Liver (tissue), 9 donors: ENCODE data around the gene TULP3. TPM values are rescaled to one million over a fixed set of nuclear protein-coding genes. Genes with fewer than 3 reads are reported as not detected.
A peak's percentile ranks its signal among the peaks of the same experiment; 100 is the strongest.

Experiments used
- DNase-seq: peaks from one replicate; pipeline ENCODE4 v3.0.0-alpha.2; 2017; ENCODE audit warnings: low spot score
- H3K27ac ChIP-seq, 2 donors: one replicate each; pipeline ENCODE4 v1.7.0; 2013; ENCODE audit warnings: inconsistent platforms in 2 of 2, low read length in 2 of 2, control low read depth in 1 of 2, low read depth in 1 of 2, mild to moderate bottlenecking in 1 of 2
- H3K27me3 ChIP-seq, 4 donors: one replicate each; pipeline versions ENCODE4 v1.6.1 to v1.7.0; 2013; ENCODE audit warnings: low read length in 3 of 4, inconsistent platforms in 1 of 4, mild to moderate bottlenecking in 1 of 4, moderate library complexity in 1 of 4; ENCODE audit not compliant: control insufficient read depth in 4 of 4, insufficient read depth in 4 of 4
- H3K36me3 ChIP-seq, 4 donors: one replicate each; pipeline versions ENCODE4 v1.6.1 to v1.7.0; 2013; ENCODE audit warnings: low read length in 3 of 4, mild to moderate bottlenecking in 3 of 4, low read depth in 1 of 4, moderate library complexity in 1 of 4; ENCODE audit not compliant: control insufficient read depth in 4 of 4, insufficient read depth in 3 of 4
- H3K4me1 ChIP-seq, 4 donors: one replicate each; pipeline versions ENCODE4 v1.6.1 to v1.7.0; 2013; ENCODE audit warnings: low read length in 3 of 4, mild to moderate bottlenecking in 3 of 4, moderate library complexity in 1 of 4; ENCODE audit not compliant: control insufficient read depth in 4 of 4, insufficient read depth in 4 of 4
- H3K4me3 ChIP-seq, 3 donors: one replicate each; pipeline versions ENCODE4 v1.6.1 to v1.7.0; 2013; ENCODE audit warnings: low read length in 3 of 3, control low read depth in 1 of 3, low read depth in 1 of 3, mild to moderate bottlenecking in 1 of 3
- H3K9ac ChIP-seq, 2 donors: one replicate each; pipeline ENCODE4 v1.7.0; 2013; ENCODE audit warnings: low read length in 2 of 2, mild to moderate bottlenecking in 2 of 2, moderate library complexity in 2 of 2, control low read depth in 1 of 2, low read depth in 1 of 2
- H3K9me3 ChIP-seq, 4 donors: one replicate each; pipeline versions ENCODE4 v1.6.1 to v1.7.0; 2013; ENCODE audit warnings: low read length in 3 of 4; ENCODE audit not compliant: control insufficient read depth in 4 of 4
- ATF3 ChIP-seq: IDR thresholded peaks from 2 replicates; pipeline ENCODE4 v1.6.1; 2016; ENCODE audit warnings: antibody characterized with exemption
- CTCF ChIP-seq: fragments of 150-350 bp; IDR thresholded peaks from 2 replicates; pipeline ENCODE4 v1.5.1; 2017; ENCODE audit warnings: improper control_type of control experiment, low read depth, low read length; ENCODE audit not compliant: missing input control
- EGR1 ChIP-seq, 2 donors: IDR thresholded peaks; 2 replicates each; pipeline ENCODE4 v1.6.1; 2016 to 2018; ENCODE audit warnings: antibody characterized with exemption in 2 of 2, low read depth in 2 of 2
- FOXA1 ChIP-seq: IDR thresholded peaks from 2 replicates; pipeline ENCODE4 v1.6.1; 2016; ENCODE audit warnings: antibody characterized with exemption
- FOXA2 ChIP-seq: IDR thresholded peaks from 2 replicates; pipeline ENCODE4 v1.6.1; 2016; ENCODE audit warnings: antibody characterized with exemption
- GABPA ChIP-seq, 2 donors: IDR thresholded peaks in 1 of 2; conservative IDR thresholded peaks in 1 of 2; 2 replicates each; pipeline ENCODE4 v1.6.1; 2016; ENCODE audit warnings: antibody characterized with exemption in 2 of 2, mild to moderate bottlenecking in 1 of 2, moderate library complexity in 1 of 2
- JUND ChIP-seq, 2 donors: IDR thresholded peaks; 2 replicates each; pipeline ENCODE4 v1.6.1; 2016; ENCODE audit warnings: antibody characterized with exemption in 2 of 2
- NR2F2 ChIP-seq: IDR thresholded peaks from 2 replicates; pipeline ENCODE4 v1.6.1; 2016; ENCODE audit warnings: antibody characterized with exemption
- RAD21 ChIP-seq, 2 donors: IDR thresholded peaks; 2 replicates each; pipeline ENCODE4 v1.6.1; 2016; ENCODE audit warnings: antibody characterized with exemption in 2 of 2, mild to moderate bottlenecking in 2 of 2
- RXRA ChIP-seq, 2 donors: IDR thresholded peaks; 2 replicates each; pipeline ENCODE4 v1.6.1; 2017 to 2018; ENCODE audit warnings: antibody characterized with exemption in 2 of 2, mild to moderate bottlenecking in 1 of 2
- SP1 ChIP-seq: IDR thresholded peaks from 2 replicates; pipeline ENCODE4 v1.6.1; 2018; ENCODE audit warnings: antibody characterized with exemption, mild to moderate bottlenecking
- TAF1 ChIP-seq: conservative IDR thresholded peaks from 2 replicates; pipeline ENCODE4 v1.6.1; 2016; ENCODE audit warnings: antibody characterized with exemption, mild to moderate bottlenecking
- YY1 ChIP-seq: IDR thresholded peaks from 2 replicates; pipeline ENCODE4 v1.6.1; 2016; ENCODE audit warnings: antibody characterized with exemption, mild to moderate bottlenecking
- ZBTB33 ChIP-seq: IDR thresholded peaks from 2 replicates; pipeline ENCODE4 v1.6.1; 2016; ENCODE audit warnings: antibody characterized with exemption
- WGBS: extraction: QIAGEN DNeasy Blood & Tissue Kit; methylation state at CpG from one replicate; pipeline ENCODE4 v1.1.7; 2013; 5-methylcytosine and 5-hydroxymethylcytosine counted together
- polyA plus RNA-seq, 2 donors: library from polyadenylated mRNA; stranded (reverse) in 1 of 2; unstranded in 1 of 2; fragments of 200-250 nt in 1 of 2; fragments of >200 nt in 1 of 2; fragmentation: Nextera tagmentation in 1 of 2; extraction: Ambion mirVana in 1 of 2; gene quantifications; one replicate each; pipeline versions ENCODE4 v1.2.1 to v1.2.3, GENCODE V29; 2013 to 2015
- total RNA-seq, 2 donors: library from RNA; depleted of rRNA; stranded (reverse); fragments of >200 nt; gene quantifications; one replicate each; pipeline ENCODE4 v1.2.3, GENCODE V29; 2014
- TF ChIP-seq, protein P1 (sequence below): IDR thresholded peaks from 2 replicates; pipeline ENCODE4 v1.6.1; 2016; ENCODE audit warnings: antibody characterized with exemption, mild to moderate bottlenecking
- TF ChIP-seq, protein P2 (sequence below): IDR thresholded peaks from 2 replicates; pipeline ENCODE4 v1.6.1; 2016; ENCODE audit warnings: antibody characterized with exemption
- donor health status: healthy.
- donor health status: healthy.
- donor health status: healthy.
- donor health status: healthy.
- donor health status: healthy.

TULP3 gene, protein sequence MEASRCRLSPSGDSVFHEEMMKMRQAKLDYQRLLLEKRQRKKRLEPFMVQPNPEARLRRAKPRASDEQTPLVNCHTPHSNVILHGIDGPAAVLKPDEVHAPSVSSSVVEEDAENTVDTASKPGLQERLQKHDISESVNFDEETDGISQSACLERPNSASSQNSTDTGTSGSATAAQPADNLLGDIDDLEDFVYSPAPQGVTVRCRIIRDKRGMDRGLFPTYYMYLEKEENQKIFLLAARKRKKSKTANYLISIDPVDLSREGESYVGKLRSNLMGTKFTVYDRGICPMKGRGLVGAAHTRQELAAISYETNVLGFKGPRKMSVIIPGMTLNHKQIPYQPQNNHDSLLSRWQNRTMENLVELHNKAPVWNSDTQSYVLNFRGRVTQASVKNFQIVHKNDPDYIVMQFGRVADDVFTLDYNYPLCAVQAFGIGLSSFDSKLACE
- 1 to 10 TPM; 3.2 to 4.8 TPM for total RNA-seq
- polyA plus RNA-seq, result 1 to 10 TPM; 3.2 to 4.2 TPM

GRCh38 chr12:2890388-2891239 lies at the start of gene TULP3:
Gene TULP3 (plus strand): TSS chr12:2890891. CDS start chr12:2890948, 57 bp downstream.
- Histone ChIP-seq H3K36me3 (no peaks in the 10 kb centered on the region), H3K27me3 (no peaks in the 10 kb centered on the region), H3K27ac (peak within 1 kb of the TSS; percentile 82 to 87), H3K9me3 (no peaks in the 10 kb centered on the region), H3K4me1 (peaks cover 0 to 9% (median 6%) of the 10 kb centered on the region in 4 donors), H3K9ac (peak within 1 kb of the TSS; percentile 76 to 80), H3K4me3 (peak within 1 kb of the TSS; percentile 81 to 96 (median 88))
- WGBS, result under 1% methylated on average over 83 of the region's 83 CpGs
- DNase-seq, result peak; percentile 98
- TF ChIP-seq, protein P1, sequence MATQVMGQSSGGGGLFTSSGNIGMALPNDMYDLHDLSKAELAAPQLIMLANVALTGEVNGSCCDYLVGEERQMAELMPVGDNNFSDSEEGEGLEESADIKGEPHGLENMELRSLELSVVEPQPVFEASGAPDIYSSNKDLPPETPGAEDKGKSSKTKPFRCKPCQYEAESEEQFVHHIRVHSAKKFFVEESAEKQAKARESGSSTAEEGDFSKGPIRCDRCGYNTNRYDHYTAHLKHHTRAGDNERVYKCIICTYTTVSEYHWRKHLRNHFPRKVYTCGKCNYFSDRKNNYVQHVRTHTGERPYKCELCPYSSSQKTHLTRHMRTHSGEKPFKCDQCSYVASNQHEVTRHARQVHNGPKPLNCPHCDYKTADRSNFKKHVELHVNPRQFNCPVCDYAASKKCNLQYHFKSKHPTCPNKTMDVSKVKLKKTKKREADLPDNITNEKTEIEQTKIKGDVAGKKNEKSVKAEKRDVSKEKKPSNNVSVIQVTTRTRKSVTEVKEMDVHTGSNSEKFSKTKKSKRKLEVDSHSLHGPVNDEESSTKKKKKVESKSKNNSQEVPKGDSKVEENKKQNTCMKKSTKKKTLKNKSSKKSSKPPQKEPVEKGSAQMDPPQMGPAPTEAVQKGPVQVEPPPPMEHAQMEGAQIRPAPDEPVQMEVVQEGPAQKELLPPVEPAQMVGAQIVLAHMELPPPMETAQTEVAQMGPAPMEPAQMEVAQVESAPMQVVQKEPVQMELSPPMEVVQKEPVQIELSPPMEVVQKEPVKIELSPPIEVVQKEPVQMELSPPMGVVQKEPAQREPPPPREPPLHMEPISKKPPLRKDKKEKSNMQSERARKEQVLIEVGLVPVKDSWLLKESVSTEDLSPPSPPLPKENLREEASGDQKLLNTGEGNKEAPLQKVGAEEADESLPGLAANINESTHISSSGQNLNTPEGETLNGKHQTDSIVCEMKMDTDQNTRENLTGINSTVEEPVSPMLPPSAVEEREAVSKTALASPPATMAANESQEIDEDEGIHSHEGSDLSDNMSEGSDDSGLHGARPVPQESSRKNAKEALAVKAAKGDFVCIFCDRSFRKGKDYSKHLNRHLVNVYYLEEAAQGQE, result peak; percentile 46
- TF ChIP-seq GABPA (IDR thresholded peaks at IDR 0.05 in 1 of 2, conservative IDR thresholded peaks at IDR 0.05 in 1 of 2), result no peak
- peak; percentile 97 for TF ChIP-seq SP1
- TF ChIP-seq FOXA1, result no peak
- TF ChIP-seq FOXA2, result no peak

DNA sequence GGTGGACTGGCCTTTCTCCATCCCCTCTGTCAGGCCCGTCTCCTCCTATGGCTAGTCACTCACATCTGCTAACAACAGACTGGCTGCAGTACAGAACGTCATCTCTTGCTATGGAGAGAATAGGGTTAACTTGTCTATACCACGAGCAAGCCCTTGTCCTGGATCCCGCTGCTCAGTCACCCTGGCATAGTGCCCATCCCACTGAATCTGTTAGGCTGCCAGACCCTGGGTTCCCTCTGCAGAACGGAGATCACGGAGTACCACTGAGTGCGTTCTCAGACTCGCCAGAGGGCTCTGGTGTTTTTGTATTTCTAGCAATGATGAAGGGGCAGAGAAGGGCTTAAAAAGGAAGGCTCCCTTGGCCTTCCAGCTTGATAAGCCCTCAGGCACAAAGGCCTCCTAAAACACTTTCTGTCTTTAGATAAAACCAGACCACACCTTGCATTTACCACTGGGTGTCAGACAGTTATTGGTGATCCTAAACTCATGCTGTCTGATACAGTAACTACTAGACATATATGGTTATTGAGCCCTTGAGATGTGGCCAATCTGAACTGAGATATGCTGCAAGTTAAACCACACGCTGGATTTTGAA lies 49.5 kb upstream of the TULP3 start:
- H3K36me3 ChIP-seq, result peaks cover 2 to 21% (median 6%) of the 10 kb centered on the region in 4 donors
- no peak overlapping the region for H3K27ac ChIP-seq
- H3K4me1 ChIP-seq, result no peaks in the 10 kb centered on the region
- H3K27me3 ChIP-seq, result no peaks in the 10 kb centered on the region
- H3K9ac ChIP-seq, result no peak overlapping the region
- H3K9me3 ChIP-seq, result no peaks in the 10 kb centered on the region
- no peak overlapping the region for H3K4me3 ChIP-seq
- no peak for DNase-seq
- 74% methylated on average over 9 of the region's 9 CpGs for WGBS
- TF ChIP-seq CTCF (no peak), RAD21 (IDR thresholded peaks at IDR 0.05) (no peak), FOXA1 (no peak), GABPA (IDR thresholded peaks at IDR 0.05 in 1 of 2, conservative IDR thresholded peaks at IDR 0.05 in 1 of 2) (no peak), NR2F2 (no peak), ATF3 (no peak), ZBTB33 (no peak), TAF1 (no peak), SP1 (no peak), JUND (IDR thresholded peaks at IDR 0.05) (no peak), EGR1 (IDR thresholded peaks at IDR 0.05; ENCODE audit: low read depth in 2 of 2) (no peak), RXRA (IDR thresholded peaks at IDR 0.05) (no peak), YY1 (no peak), FOXA2 (no peak)
- TF ChIP-seq, protein P1, result no peak
- TF ChIP-seq, protein P2, sequence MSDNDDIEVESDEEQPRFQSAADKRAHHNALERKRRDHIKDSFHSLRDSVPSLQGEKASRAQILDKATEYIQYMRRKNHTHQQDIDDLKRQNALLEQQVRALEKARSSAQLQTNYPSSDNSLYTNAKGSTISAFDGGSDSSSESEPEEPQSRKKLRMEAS, result no peak
